Keratinocyte (primary cell): Measurements from ENCODE around the gene FOXN1. TPM values are rescaled to one million over a fixed set of nuclear protein-coding genes. Genes with fewer than 3 reads are reported as not detected.

Source experiments
- DNase-seq: peaks from one replicate; pipeline ENCODE4 v3.0.0-alpha.2; 2011; ENCODE audit warnings: low read depth, missing footprints, low spot score
- FAIRE-seq: peaks from 2 replicates; lab custom pipeline; 2011; peaks lifted over from hg19 to GRCh38; lab: Jason Lieb, UNC
- H2AFZ ChIP-seq: 2 replicates; pipeline ENCODE4 v1.6.0; 2012; ENCODE audit warnings: low read length, control low read depth, inconsistent platforms; ENCODE audit not compliant: control insufficient read depth
- H3K27ac ChIP-seq: 2 replicates; pipeline ENCODE4 v1.5.1; 2011; ENCODE audit warnings: low read length; ENCODE audit not compliant: control insufficient read depth, insufficient read depth
- H3K27me3 ChIP-seq: 3 replicates; pipeline ENCODE4 v1.6.0; 2011; ENCODE audit warnings: low read length; ENCODE audit not compliant: control insufficient read depth, insufficient read depth; ENCODE audit errors: extremely low read depth
- H3K36me3 ChIP-seq, 2 experiments: 2 replicates in 1 of 2; 3 replicates in 1 of 2; pipeline ENCODE4 v1.5.1; 2011; ENCODE audit warnings: low read length in 2 of 2, mild to moderate bottlenecking in 1 of 2; ENCODE audit not compliant: control insufficient read depth in 2 of 2, insufficient read depth in 2 of 2; ENCODE audit errors: extremely low read depth in 1 of 2
- H3K4me1 ChIP-seq: 3 replicates; pipeline ENCODE4 v1.5.1; 2011; ENCODE audit warnings: low read length; ENCODE audit not compliant: control insufficient read depth, insufficient read depth; ENCODE audit errors: extremely low read depth
- H3K4me2 ChIP-seq: 3 replicates; pipeline ENCODE4 v1.6.0; 2011; ENCODE audit warnings: low read depth, low read length; ENCODE audit not compliant: control insufficient read depth, insufficient read depth; ENCODE audit errors: extremely low read depth
- H3K4me3 ChIP-seq, 3 experiments: fragments of 200-600 bp in 1 of 3; sonication (generic) in 1 of 3; 2 replicates in 2 of 3; 3 replicates in 1 of 3; pipeline ENCODE4 v1.5.1; 2011 to 2016; ENCODE audit warnings: low read length in 3 of 3, mild to moderate bottlenecking in 3 of 3, control low read depth in 2 of 3, inconsistent platforms in 1 of 3, low read depth in 1 of 3, mixed read lengths in 1 of 3, mixed run types in 1 of 3, moderate library complexity in 1 of 3; ENCODE audit not compliant: control insufficient read depth in 2 of 3, insufficient read depth in 2 of 3; ENCODE audit errors: extremely low read depth in 1 of 3
- H3K79me2 ChIP-seq: 2 replicates; pipeline ENCODE4 v1.6.0; 2012; ENCODE audit warnings: low read length; ENCODE audit not compliant: control insufficient read depth, insufficient read depth
- H3K9ac ChIP-seq: 3 replicates; pipeline ENCODE4 v1.6.0; 2011; ENCODE audit warnings: low read length; ENCODE audit not compliant: control insufficient read depth, insufficient read depth; ENCODE audit errors: extremely low read depth
- H3K9me1 ChIP-seq: 3 replicates; pipeline ENCODE4 v1.6.0; 2011; ENCODE audit warnings: low read length; ENCODE audit not compliant: control insufficient read depth, insufficient read depth; ENCODE audit errors: extremely low read depth
- H3K9me3 ChIP-seq: 2 replicates; pipeline ENCODE4 v1.5.1; 2012; ENCODE audit warnings: low read depth, low read length; ENCODE audit not compliant: control insufficient read depth
- H4K20me1 ChIP-seq: 3 replicates; pipeline ENCODE4 v1.6.0; 2011; ENCODE audit warnings: low read length; ENCODE audit not compliant: control insufficient read depth, insufficient read depth; ENCODE audit errors: extremely low read depth
- EZH2 ChIP-seq: IDR thresholded peaks from one replicate; pipeline ENCODE4 v1.6.1; 2012; ENCODE audit warnings: inconsistent platforms, mild to moderate bottlenecking, low read length, moderate library complexity
- dilution Hi-C: fragments of 300-500 bp; cut with MboI; formaldehyde crosslinking; loops from one replicate; pipeline ENCODE4 v1.7.0; 2020; ENCODE audit warnings: low sequenced_read_pairs; ENCODE audit not compliant: extremely low pct_ligation_motif_present
- polyA plus RNA-seq, 5 experiments: library from polyadenylated mRNA; depleted of rRNA in 3 of 5; stranded (reverse) in 3 of 5; stranded (forward) in 1 of 5; unstranded in 1 of 5; fragments of >200 nt; gene quantifications; 1 replicate in 1 of 5; 2 replicates in 3 of 5; 3 replicates in 1 of 5; pipeline versions ENCODE4 v1.2.1 to v1.2.3, GENCODE V29; 2011 to 2012; ENCODE audit warnings: missing spikeins in 2 of 5, low read depth in 1 of 5, low replicate concordance in 1 of 5
- TF ChIP-seq, protein P1 (sequence below), 3 experiments: IDR thresholded peaks in 1 of 3; conservative IDR thresholded peaks in 1 of 3; optimal IDR thresholded peaks in 1 of 3; 2 replicates in 2 of 3; 3 replicates in 1 of 3; pipeline versions ENCODE3 to v1.5.1; 2011; ENCODE audit warnings: low read length in 3 of 3, mild to moderate bottlenecking in 3 of 3, moderate library complexity in 2 of 3, control low read depth in 1 of 3, inconsistent platforms in 1 of 3; ENCODE audit not compliant: insufficient read depth in 2 of 3; ENCODE audit errors: extremely low read depth in 1 of 3

The FOXN1 gene
- polyA plus RNA-seq, 1 donor (not counting 4 experiments of a cell fraction or from before 2014, with no cell fraction given): 0.29 TPM

DNA sequence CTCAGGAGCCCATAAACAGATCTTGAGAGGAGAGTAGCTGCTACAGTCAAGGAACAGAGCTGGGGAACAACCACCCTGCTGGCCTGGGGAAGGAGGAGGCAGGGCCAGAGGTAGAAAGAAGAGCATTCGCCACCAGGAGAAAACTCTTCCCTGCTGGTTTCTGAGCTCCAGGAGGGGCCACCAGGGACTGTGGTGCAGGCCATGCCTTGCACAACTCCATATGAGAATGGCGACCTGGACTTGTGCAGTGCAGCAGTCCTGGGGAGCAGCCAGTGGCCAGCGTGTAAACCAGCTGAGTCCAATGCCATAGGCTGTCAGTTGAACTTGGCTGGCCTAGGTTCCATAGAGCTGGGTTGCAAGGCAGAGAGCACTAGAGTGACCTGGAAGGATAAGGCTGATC lies 21.1 kb upstream of the FOXN1 start:
- no peaks in the 10 kb centered on the region for H3K79me2 ChIP-seq
- dilution Hi-C loops: no loop called here
- no peak overlapping the region for H3K27ac ChIP-seq
- no peak overlapping the region for H3K4me3 ChIP-seq
- H2AFZ ChIP-seq: no peak overlapping the region
- H3K9me3 ChIP-seq: no peaks in the 10 kb centered on the region
- DNase-seq (no peak), FAIRE-seq (no peak)
- no peak overlapping the region for H3K9ac ChIP-seq
- no peak for TF ChIP-seq EZH2
- TF ChIP-seq, protein P1, sequence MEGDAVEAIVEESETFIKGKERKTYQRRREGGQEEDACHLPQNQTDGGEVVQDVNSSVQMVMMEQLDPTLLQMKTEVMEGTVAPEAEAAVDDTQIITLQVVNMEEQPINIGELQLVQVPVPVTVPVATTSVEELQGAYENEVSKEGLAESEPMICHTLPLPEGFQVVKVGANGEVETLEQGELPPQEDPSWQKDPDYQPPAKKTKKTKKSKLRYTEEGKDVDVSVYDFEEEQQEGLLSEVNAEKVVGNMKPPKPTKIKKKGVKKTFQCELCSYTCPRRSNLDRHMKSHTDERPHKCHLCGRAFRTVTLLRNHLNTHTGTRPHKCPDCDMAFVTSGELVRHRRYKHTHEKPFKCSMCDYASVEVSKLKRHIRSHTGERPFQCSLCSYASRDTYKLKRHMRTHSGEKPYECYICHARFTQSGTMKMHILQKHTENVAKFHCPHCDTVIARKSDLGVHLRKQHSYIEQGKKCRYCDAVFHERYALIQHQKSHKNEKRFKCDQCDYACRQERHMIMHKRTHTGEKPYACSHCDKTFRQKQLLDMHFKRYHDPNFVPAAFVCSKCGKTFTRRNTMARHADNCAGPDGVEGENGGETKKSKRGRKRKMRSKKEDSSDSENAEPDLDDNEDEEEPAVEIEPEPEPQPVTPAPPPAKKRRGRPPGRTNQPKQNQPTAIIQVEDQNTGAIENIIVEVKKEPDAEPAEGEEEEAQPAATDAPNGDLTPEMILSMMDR (optimal IDR thresholded peaks at IDR 0.05 in 1 of 3, IDR thresholded peaks at IDR 0.05 in 1 of 3, conservative IDR thresholded peaks at IDR 0.05 in 1 of 3; ENCODE audit: extremely low read depth in 1 of 3, insufficient read depth in 2 of 3, low read length in 3 of 3): no peak
- no peak overlapping the region for H3K4me2 ChIP-seq
- H3K9me1 ChIP-seq: no peaks in the 10 kb centered on the region
- no peaks in the 10 kb centered on the region for H3K36me3 ChIP-seq
- peaks cover 21% of the 10 kb centered on the region for H3K27me3 ChIP-seq
- H3K4me1 ChIP-seq: no peaks in the 10 kb centered on the region
- H4K20me1 ChIP-seq: no peaks in the 10 kb centered on the region

GRCh38 chr17:28487881-28488532 lies 18.1 kb upstream of the FOXN1 start:
- Histone ChIP-seq H3K79me2 (no peaks in the 10 kb centered on the region), H3K9ac (no peak overlapping the region), H3K36me3 (no peaks in the 10 kb centered on the region), H2AFZ (no peak overlapping the region), H3K27me3 (peaks cover 19% of the 10 kb centered on the region), H3K9me1 (no peaks in the 10 kb centered on the region), H3K9me3 (no peaks in the 10 kb centered on the region), H3K27ac (no peak overlapping the region), H4K20me1 (no peaks in the 10 kb centered on the region), H3K4me3 (no peak overlapping the region), H3K4me1 (peaks cover 9% of the 10 kb centered on the region), H3K4me2 (no peak overlapping the region)
- dilution Hi-C loops: no loop called here
- DNase-seq: no peak
- TF ChIP-seq, protein P1 (optimal IDR thresholded peaks at IDR 0.05 in 1 of 3, IDR thresholded peaks at IDR 0.05 in 1 of 3, conservative IDR thresholded peaks at IDR 0.05 in 1 of 3; ENCODE audit: extremely low read depth in 1 of 3, insufficient read depth in 2 of 3, low read length in 3 of 3): no peak
- no peak for TF ChIP-seq EZH2
- no peak for FAIRE-seq
